K562 (cell line): ENCODE data around the gene OPN1LW. TPM values are rescaled to one million over a fixed set of nuclear protein-coding genes. Genes with fewer than 3 reads are reported as not detected.

Experiments used
- CTCFL ChIP-seq: IDR thresholded peaks from 2 replicates; pipeline ENCODE4 v1.6.1; 2011; ENCODE audit warnings: borderline replicate concordance, low read depth, mild to moderate bottlenecking, moderate library complexity, low read length; ENCODE audit not compliant: insufficient read depth, poor library complexity, severe bottlenecking
- ELF2 ChIP-seq: fragments of 250-450 bp; sonication (Bioruptor Pico); IDR thresholded peaks from 2 replicates; pipeline ENCODE4 v1.5.0; 2021; ENCODE audit warnings: mild to moderate bottlenecking
- ILK ChIP-seq: fragments of 450-650 bp; IDR thresholded peaks from 2 replicates; pipeline ENCODE4 v1.6.1; 2016; ENCODE audit warnings: missing genetic modification characterization, low read depth, mild to moderate bottlenecking, missing compliant biosample characterization, moderate library complexity, borderline replicate concordance
- MECOM ChIP-seq: fragments of 250-450 bp; sonication (Bioruptor Pico); IDR thresholded peaks from 2 replicates; pipeline ENCODE4 v1.8.0; 2022; ENCODE audit warnings: inconsistent platforms
- NFE2L1 ChIP-seq: fragments of 450-650 bp; IDR thresholded peaks from 2 replicates; pipeline ENCODE4 v1.6.1; 2016; ENCODE audit warnings: missing genetic modification characterization, low read depth, mild to moderate bottlenecking, missing compliant biosample characterization, moderate library complexity, borderline replicate concordance
- PTRF ChIP-seq: fragments of 450-650 bp; IDR thresholded peaks from 2 replicates; pipeline ENCODE4 v1.6.1; 2016; ENCODE audit warnings: mild to moderate bottlenecking, missing genetic modification characterization, missing compliant biosample characterization
- TAF15 ChIP-seq: fragments of 200-400 bp; formaldehyde crosslinking; IDR thresholded peaks from 2 replicates; pipeline ENCODE4 v1.6.1; 2017; ENCODE audit warnings: mild to moderate bottlenecking, low read depth, low read length, moderate library complexity
- ZBTB40 ChIP-seq, 2 experiments: fragments of 450-650 bp in 1 of 2; sonication (generic) in 1 of 2; formaldehyde crosslinking in 1 of 2; IDR thresholded peaks; 2 replicates each; pipeline versions ENCODE4 v1.7.1 to v1.9.0; 2016 to 2022; ENCODE audit warnings: inconsistent platforms in 1 of 2, mild to moderate bottlenecking in 1 of 2, missing genetic modification reagents in 1 of 2
- ZBTB49 ChIP-seq: sonication (generic); formaldehyde crosslinking; IDR thresholded peaks from 2 replicates; pipeline ENCODE4 v1.8.0; 2022; ENCODE audit warnings: missing genetic modification reagents, mild to moderate bottlenecking, borderline replicate concordance
- ZNF436 ChIP-seq: fragments of 250-450, 450-650 bp; sonication (Bioruptor Pico); formaldehyde crosslinking; IDR thresholded peaks from 2 replicates; pipeline ENCODE4 v1.7.0; 2020; ENCODE audit warnings: mild to moderate bottlenecking
- polyA plus RNA-seq, 8 experiments: library from polyadenylated mRNA; depleted of rRNA in 4 of 8; stranded (reverse) in 5 of 8; unstranded in 3 of 8; fragments of >200 nt; fragmentation: Nextera tagmentation in 2 of 8; fragmentation: Illumina TruSeq in 1 of 8; extraction: Ambion mirVana in 2 of 8; extraction: Trizol in 1 of 8; gene quantifications; 2 replicates each; pipeline versions ENCODE4 v1.2.1 to v1.2.3, GENCODE V29; 2011 to 2014; ENCODE audit warnings: inconsistent platforms in 1 of 8, missing spikeins in 1 of 8
- total RNA-seq, 7 experiments: library from RNA; depleted of rRNA in 6 of 7; stranded (reverse); fragments of >200 nt in 6 of 7; fragmentation: Illumina TruSeq in 2 of 7; extraction: Trizol in 2 of 7; gene quantifications; 2 replicates each; pipeline versions ENCODE4 v1.2.1 to v1.2.3, GENCODE V29; 2011 to 2021; ENCODE audit warnings: low replicate concordance in 1 of 7

Gene OPN1LW
- total and polyA plus RNA-seq, 9 of the 15 experiments (the other 6 are each of a cell fraction or from before 2014, with no cell fraction given): 0.04 TPM; not detected in 8

- no peak for TF ChIP-seq CTCFL
- TF ChIP-seq ZNF436 (CRISPR knock-in tag): no peak
- no peak for TF ChIP-seq TAF15
- TF ChIP-seq NFE2L1: no peak
- TF ChIP-seq PTRF (tag): no peak
- no peak for TF ChIP-seq ZBTB49 (CRISPR knock-in tag)
- TF ChIP-seq ILK (tag): no peak
- no peak for TF ChIP-seq MECOM (CRISPR knock-in tag)
- TF ChIP-seq ZBTB40 (IDR thresholded peaks at IDR 0.05): no peak
- no peak for TF ChIP-seq ZBTB40 (CRISPR knock-in tag; IDR thresholded peaks at IDR 0.05)
- no peak for TF ChIP-seq ELF2 (CRISPR knock-in tag)
Measured at GRCh38 chrX:154132366-154132765, 11.7 kb upstream of the OPN1LW start (continued).
